GM23338 (cell line): ENCODE measurements around the gene TRIP4.

Experiments used
- CREB1 ChIP-seq: fragments of 250-450 bp; sonication (Bioruptor Pico); IDR thresholded peaks from 2 replicates; pipeline ENCODE4 v1.5.0; 2020; ENCODE audit warnings: low read depth, mild to moderate bottlenecking, moderate library complexity
- CTCF ChIP-seq, 2 experiments: fragments of 200-600 bp in 1 of 2; sonication (generic) in 1 of 2; conservative IDR thresholded peaks; 2 replicates each; pipeline versions ENCODE4 v1.5.1 to v1.6.1; 2016 to 2017; ENCODE audit warnings: antibody characterized with exemption in 2 of 2, low read depth in 2 of 2, mild to moderate bottlenecking in 2 of 2, moderate library complexity in 1 of 2
- ETS1 ChIP-seq: IDR thresholded peaks from 2 replicates; pipeline ENCODE4 v1.6.1; 2016; ENCODE audit warnings: antibody characterized with exemption
- EZH2 ChIP-seq: fragments of 200-600 bp; sonication (generic); IDR thresholded peaks from one replicate; pipeline ENCODE4 v1.8.0; 2017; ENCODE audit warnings: antibody characterized with exemption, mild to moderate bottlenecking, low read depth; ENCODE audit not compliant: unreplicated experiment
- EZH2phosphoT487 ChIP-seq: fragments of 200-600 bp; sonication (generic); IDR thresholded peaks from one replicate; pipeline ENCODE4 v1.8.1; 2018; ENCODE audit warnings: antibody characterized with exemption; ENCODE audit not compliant: unreplicated experiment
- POLR2AphosphoS5 ChIP-seq: IDR thresholded peaks from 2 replicates; pipeline ENCODE4 v1.6.1; 2016; ENCODE audit warnings: antibody characterized with exemption, low read depth
- REST ChIP-seq: IDR thresholded peaks from one replicate; pipeline ENCODE4 v1.6.1; 2018; ENCODE audit warnings: antibody characterized with exemption; ENCODE audit not compliant: unreplicated experiment
- ZNF331 ChIP-seq: fragments of 250-450 bp; sonication (Bioruptor Pico); IDR thresholded peaks from 2 replicates; pipeline ENCODE4 v1.5.0; 2020; ENCODE audit warnings: low read depth, mild to moderate bottlenecking, moderate library complexity

DNA sequence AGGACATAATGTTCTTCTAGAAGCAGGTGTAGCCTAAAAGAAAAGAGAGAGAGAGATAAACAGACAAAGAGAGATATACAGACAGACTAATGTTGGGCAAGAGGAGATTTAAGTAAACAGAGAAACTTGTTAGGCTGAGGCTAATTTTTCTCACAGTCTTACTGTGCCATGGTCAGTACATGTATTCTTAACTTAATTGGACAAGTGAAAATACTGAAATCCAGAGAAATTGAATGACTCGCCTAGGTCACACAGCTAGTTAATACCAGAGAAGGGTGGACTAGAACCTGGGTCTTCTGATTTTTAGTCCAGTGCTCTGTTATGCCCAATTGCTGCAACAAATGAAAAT, 66.0 kb downstream of the TRIP4 start:
- TF ChIP-seq ETS1: no peak
- TF ChIP-seq CTCF (conservative IDR thresholded peaks at IDR 0.05; ENCODE audit: low read depth in 2 of 2): no peak
- TF ChIP-seq POLR2AphosphoS5: no peak
- TF ChIP-seq REST: no peak
- TF ChIP-seq EZH2: no peak
- no peak for TF ChIP-seq EZH2phosphoT487
- no peak for TF ChIP-seq ZNF331
- TF ChIP-seq CREB1 (CRISPR knock-in tag): no peak
